Measurements from ENCODE around the gene TCERG1L.

- TF ChIP-seq CTCF (IDR thresholded peaks at IDR 0.05; ENCODE audit: insufficient read depth, low read length, poor library complexity, severe bottlenecking) = no peak
- TF ChIP-seq EZH2phosphoT487 (conservative IDR thresholded peaks at IDR 0.05; ENCODE audit: low read length) = no peak
Observed at GRCh38 chr10:131323880-131324279, 12.4 kb upstream of the TCERG1L start.

Data from SU-DHL-6 (cell line).